HG03175 (cell line): ENCODE data around the gene NMBR.
"Not testable (repeated sequence)": the region's sequence is repeated elsewhere in the genome, so short reads cannot be mapped to it uniquely, and the experiment has no call there.

ENCODE experiments used
- ATAC-seq: cut with Tn5 transposase; IDR thresholded peaks from one replicate; pipeline ENCODE4 v1.9.1; 2021; ENCODE audit warnings: mild to moderate bottlenecking, moderate library complexity; ENCODE audit not compliant: unreplicated experiment

Gene NMBR

DNA sequence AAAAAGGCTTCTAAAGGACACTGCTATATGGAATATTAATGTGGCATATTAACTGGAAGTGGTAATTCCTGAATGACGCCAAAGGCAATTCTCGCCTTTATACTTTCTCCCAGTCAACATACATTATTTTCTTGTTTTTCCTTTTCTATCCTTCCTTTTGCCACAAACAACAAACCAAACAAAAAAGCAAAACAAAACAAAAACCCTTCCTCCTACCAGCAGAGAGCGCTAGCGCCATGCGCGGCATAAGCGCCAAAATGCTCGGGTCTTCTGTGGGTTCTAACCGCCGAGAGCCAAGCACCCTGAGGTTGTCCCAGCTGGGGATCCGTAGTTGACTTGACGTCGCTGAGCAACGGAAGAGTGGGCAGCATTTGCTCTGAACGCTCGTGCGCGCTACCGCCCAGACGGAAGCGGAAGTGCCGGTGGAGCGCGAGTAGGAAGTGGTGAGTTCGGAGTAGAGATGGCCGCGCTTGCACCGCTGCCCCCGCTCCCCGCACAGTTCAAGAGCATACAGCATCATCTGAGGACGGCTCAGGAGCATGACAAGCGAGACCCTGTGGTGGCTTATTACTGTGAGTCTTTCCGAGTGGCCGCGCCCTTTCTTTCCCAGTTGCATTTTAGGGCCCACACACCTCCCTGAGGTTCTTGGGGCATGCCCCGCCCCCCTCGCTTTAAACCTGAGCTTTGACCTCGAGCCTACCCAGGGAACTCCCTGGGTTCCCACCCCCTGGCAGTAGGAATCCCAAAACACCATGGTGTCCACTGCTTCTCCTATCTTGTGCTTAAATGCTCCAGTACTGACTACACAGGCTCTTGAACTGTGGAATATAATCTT lies at the start of gene NMBR, which contains the start of gene VTA1:
TSS of gene NMBR (minus strand) at position 295 of the 835 bp plus-strand sequence. CDS start 58,464 bp downstream, outside the sequence.
TSS of gene VTA1 (plus strand) at position 436 of the 835 bp plus-strand sequence. CDS start at position 461, 25 bp downstream.
- peak; percentile 100 for ATAC-seq

DNA sequence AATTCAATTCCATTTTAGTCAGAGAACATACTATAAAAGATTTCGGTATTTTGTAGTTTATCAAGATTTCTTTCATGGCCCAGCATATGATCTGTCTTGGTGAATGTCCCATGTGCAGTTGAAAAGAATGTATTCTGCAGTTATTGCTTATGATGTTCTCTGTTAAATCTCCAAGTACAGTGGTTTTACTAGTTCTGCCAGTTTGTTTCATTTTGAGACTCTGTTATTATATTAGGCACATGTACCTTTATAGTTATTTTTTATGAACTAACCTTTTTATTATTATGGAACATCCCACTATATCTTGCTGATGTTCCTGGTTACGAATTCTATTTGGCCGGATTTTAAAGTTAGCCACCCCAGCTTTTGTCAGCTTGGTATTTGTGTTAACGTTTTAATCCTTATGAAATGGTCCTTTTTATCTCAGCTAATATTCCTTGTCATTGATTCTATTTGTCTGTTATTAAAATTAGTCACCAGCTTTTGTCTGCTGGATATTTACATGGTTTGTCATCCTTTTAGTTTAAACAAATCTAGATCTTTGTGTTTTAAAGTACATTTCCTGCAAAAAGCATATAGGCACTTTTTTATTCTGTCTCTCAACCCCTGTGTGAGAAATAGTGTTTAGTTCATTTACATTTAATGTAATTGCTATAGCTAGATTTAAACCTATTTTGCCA lies 49.1 kb upstream of the NMBR start:
- ATAC-seq = no peak

DNA sequence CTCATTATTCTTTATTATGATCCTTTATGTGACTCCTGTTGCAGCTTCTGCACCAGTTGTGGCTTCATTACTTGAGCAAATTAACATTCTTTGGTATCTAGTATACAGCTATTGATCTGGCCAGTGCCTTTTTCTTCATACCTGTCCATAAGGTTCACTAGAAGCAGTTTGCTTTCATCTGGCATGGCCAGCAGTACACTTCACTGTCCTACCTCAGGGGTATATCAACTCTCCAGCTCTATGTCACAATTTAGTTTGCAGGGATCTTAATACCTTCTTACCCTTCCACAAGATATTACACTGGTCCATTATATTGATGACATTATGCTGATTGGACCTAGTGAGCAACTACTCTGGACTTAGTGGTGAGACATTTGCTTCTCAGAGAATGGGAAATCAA lies 46.7 kb upstream of the NMBR start:
- ATAC-seq = no peak

DNA sequence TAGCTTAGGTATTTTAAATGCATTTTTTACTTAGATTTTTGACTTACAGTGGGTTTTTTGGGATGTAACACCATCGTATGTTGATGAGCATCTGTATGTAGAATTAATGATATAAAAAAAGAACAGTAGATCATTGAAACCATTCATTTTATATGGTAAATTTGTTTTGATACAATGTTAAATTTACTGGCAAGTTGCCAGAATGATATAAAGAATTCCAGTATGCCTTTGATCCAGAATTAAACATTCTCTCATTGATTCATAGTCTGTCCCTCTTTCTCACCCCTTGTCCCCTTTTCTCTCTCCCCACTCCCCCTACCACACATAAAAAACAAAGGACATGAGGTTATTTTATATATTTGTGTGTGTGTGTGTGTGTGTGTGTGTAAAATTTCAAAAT lies 45.4 kb upstream of the NMBR start:
- ATAC-seq = no peak

DNA sequence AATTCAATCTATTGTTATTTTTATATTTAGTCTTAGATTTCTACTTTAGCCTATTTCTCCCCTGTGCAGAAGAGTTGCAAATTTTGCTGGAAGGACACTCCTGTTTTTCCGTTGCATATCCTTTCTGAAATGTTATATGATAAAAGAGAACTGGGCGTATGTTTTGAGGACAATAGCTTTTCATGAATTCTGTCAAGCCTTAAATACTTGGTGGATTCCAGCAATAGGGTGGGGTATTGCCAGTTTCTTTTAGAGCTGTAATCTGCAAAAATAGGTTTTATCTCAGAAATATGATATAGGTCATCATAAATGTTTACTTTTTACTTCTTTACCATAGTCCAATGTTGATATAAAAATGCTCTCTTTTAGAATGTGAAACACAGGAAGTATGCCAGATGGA lies 42.1 kb upstream of the NMBR start:
- ATAC-seq = no peak

DNA sequence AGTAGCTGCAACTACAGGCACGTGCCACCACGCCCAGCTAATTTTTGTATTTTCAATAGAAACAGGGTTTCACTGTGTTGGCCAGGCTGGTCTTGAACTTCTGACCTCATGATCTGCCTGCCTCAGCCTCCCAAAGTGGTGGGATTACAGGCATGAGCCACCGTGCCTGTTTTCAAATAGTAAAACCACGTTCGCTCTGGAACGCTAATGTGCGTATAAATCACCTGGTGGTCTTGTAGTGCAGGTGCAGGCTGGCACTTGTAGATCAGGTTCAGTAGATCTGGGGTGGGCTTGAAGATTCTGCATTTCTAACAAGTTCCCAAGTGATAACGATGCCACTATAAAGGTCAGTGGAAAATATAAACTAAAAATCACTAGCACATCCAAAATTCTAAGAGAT lies 41.4 kb upstream of the NMBR start:
- ATAC-seq = not testable (repeated sequence)

DNA sequence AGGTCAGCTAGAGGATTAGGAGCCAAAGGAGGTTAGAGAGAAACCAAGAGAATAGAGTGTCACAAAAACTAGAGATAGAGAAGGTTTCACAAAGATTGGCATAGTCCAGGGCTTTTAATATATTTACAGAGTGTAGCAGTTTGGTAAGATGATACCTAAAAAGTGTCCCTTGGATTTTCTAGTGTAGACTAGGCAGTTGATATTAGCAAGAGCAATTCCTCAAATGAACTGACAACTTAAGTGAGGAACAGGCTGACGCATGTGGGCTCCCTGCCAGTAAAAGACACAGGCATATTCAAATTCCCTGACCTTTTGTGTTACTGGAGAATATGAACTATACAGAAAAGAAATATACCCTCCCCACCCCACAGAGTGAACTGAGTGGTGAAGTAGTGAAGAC lies 40.3 kb upstream of the NMBR start:
- ATAC-seq = no peak

DNA sequence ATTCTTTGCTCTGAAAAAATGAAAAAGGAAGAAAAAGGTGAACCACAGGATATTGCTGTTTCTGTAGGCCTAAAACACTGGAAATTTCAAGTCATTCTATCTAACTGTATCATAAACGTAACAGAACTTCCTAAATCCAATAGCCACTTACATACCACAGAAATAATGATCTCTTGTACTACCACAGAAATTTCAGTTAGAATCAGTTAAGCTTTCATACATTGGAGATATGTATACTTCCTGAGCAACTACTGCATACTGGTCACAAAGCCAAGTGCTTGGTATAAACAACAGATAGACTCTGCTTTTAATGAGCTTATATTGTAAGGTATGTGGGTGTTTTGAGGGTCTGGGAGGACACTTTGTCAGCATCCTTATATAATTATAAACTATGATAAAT lies 38.7 kb upstream of the NMBR start:
- no peak for ATAC-seq

DNA sequence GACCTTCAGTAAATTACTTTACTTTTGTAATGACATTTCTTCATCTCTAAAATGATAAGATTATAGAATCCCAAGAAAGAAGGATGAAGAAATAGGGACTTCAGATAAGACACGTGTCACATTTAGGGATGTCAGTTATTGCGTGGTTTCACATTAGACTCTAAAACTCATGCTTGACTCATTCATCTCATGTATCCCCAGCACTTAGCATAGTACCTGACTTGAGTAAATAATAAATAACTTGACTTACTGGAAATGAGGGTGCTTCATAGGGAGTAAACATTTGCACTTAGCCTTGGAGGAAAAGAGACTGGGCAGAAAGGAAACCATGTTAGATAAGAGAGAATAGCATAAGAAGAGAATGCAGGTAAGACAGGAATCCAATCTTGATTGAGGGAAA lies 37.4 kb upstream of the NMBR start:
- no peak for ATAC-seq

DNA sequence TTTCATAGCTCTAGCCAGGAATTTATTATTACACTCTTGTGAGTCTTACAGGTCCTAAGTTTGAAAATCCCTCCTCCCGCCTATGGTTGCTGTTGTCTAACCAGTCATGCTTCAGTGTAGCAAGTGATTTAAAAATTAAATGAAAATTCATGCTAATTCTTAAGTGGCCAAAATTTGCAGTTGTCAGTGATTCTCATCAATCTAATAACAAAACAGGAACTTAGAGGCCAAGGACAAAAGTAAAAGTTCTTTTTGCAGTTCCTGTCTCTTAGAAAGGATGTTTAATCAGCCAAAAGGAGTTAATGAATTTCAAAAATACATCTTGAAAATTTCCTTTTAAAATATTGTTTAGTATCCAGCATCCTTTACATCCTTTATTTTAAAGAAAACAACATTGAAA lies 36.4 kb upstream of the NMBR start:
- no peak for ATAC-seq

DNA sequence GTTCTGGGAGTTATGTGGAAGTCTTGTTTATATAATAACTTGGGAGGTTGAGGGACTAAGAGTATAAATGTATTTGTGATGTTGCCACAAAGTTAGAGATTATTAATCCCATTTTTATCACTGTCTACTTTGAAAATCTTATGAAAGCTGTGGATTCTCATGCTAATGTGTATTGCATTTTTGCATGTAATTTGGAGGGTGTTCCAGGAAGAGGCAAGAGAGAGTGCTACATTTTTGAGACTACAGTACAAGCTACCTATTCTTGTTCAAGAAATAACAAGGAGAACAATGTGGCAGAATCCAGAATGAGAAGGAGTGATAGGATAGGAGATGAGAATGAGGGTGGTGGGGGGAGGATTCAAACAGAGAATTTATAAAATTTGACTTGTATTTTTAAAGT lies 35.1 kb upstream of the NMBR start:
- ATAC-seq = no peak

DNA sequence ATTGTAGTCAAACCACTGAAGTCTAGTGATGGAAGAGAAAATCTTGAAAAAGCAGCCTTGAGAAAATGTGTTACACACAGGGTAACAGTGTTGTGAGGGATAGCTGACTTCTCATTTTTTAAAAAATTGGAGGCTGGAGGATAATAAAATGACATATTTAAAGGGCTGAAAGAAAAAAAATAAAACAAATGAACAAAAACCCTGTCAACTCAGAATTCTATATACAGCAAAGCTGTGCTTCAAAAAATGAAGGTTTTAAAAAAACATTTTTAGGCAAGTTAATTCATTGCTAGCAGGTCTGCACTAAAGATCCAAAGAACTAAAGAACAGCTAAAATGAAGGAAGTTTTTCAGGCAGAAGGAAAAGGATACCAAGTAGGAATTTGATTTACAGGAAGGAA lies 31.2 kb upstream of the NMBR start:
- no peak for ATAC-seq

DNA sequence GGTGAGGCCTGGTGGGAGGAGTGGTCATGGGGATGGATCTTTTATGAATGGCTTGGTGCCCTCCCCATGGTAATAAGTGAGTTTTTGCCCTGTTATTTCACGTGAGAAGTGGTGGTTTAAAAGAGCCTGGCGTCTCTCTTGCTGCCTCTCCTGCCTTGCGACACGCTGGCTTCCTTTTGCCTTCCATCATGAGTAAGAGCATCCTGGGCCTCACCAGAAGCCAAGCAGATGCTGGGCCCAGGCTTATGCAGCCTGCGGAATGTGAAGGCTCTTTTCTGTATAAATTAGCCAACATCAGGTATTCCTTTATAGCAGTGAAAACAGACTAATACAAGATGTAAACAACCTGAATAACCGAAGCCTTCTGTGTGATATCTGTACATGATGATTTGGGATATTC lies 27.8 kb upstream of the NMBR start:
- no peak for ATAC-seq

DNA sequence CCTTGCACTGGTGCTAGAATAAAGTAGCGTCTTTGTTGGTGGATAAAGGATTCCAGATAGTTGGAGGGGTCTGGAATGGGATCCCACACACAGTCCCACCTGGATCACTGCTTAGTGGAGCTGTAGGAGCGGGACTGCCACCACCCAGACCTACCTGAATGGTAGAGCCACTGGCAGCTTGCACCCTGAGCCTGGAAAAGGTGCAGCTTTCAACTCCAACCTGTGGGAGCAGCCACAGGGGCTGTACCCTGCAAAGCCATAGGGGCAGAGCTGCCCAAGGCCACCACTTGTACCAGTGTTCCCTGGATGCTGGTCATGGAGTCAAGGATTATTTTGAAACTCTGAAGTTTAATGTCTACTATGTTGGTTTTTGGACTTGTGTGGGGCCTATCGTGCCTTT lies 27.1 kb upstream of the NMBR start:
- ATAC-seq = no peak

DNA sequence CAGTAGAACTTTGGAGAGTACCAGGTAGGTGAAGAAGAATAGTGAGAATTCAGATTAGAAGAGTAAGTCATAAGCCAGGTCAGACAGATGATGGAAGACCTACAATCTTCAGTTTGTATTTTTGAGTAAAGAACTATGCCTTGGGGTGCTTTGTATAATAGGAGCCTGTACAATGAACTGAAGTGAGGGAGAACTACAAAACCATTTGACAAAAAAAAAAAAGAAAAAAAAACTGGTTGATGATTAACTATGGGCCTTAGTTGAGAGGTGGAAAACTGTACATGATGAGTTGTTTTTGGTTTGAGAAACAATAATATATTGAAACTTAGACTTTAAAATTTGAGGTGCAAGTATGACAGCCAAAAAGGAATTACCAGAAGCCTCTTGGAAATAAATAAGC lies 25.8 kb upstream of the NMBR start:
- ATAC-seq = no peak

DNA sequence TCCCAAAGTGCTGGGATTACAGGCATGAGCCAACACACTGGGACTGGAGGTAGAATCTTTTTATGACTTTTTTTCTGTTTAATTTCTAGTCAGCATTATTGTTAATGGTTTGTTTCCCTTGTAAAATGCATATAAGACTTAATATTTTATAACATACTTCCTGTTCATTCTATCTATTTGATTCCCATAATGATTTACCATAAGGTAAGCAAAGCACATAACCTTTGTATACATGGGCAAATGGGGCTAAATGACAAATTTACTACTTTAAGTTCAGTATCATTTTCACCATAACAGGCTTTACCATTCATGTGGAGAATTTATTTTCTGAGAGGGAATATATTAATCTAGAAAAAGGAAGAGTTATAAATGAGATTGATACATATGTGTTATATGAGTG lies 24.4 kb upstream of the NMBR start:
- ATAC-seq = no peak

DNA sequence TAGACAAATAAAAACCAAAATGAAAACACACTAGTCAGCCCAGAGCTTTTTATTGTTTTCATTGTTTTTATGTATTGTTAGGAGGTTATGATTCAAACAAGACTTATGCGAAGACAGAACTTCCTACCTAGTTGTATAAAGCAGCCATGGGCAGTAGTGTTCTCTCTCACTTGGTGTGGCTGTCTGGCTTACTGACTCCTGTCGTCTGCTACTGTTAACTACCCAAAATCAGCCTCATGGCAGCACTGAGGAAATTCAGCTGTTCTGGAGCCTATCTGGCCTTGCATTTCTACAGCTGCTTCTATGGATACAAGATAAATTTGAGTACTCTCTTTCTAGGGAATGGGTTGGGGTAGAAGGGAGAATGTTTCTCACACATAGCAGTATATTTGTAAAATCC lies 20.6 kb upstream of the NMBR start:
- ATAC-seq = no peak

DNA sequence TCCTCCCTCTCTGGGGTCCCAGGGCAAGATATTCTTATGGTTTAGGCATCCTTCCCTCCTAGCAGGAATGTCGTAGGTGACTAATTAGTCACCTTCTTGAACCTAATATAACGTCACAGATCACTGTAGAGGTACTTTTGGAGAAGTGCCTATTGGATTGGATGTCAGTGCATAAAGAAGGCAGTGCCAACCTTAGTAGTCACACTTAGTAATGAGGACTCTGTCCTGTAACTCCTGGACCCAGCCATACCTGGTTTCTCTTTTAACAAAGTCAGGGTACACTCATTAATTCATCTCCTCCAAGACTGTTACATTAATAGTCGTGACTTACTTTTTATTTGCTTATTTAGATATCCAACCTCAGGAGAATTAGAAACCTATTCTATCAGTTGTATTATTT lies 20.1 kb upstream of the NMBR start:
- no peak for ATAC-seq

DNA sequence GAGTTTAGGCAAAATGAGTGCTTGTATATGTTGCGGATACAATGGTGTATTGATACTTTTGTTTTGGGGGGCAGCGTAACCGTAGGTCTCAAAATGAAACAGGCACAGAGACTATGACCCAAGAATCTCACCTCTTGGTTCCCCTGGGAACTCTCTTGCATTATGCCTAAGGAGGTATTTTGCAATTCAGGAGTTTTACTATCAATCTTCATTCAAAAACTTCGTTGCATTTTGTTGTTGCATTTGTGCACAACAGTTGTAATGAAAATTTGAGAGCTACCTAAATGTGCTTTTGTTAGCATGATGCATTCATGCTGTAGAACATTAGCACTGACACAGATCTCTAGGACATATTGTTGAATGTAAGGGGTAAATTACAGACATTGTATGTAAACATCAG lies 18.3 kb upstream of the NMBR start:
- ATAC-seq = no peak

DNA sequence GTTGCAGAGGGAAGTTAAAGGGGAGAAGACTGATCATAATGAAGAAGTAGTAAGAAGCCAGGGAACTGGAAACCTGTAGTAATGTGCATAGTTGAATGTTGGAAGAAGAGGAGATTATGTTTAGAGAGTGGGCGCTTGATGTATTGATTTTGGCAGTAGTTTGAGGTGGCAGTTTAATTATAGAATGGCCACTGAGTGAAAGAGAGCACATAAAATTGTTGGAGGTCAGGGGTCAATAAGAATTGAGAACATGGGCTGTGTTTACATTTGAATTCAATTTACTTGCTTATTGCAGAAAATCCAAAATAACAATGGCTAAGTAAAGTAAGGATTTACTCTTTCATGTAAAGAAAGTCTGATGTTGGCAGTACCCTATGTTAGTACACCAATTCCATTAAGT lies 15.9 kb upstream of the NMBR start:
- no peak for ATAC-seq

DNA sequence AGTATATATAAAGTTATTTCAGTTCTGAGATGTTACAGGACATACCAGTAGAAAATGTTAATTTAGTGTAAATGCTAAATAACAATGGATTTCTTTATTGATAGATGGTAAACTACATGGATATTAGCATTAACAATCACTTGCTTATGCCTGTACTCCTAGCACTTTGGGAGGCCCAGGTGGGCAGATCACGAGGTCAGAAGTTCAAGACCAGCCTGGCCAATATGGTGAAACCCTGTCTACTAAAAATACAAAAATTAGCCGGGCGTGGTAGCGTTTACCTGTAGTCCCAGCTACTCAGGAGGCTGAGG lies 9.8 kb upstream of the NMBR start:
- ATAC-seq = not testable (repeated sequence)

DNA sequence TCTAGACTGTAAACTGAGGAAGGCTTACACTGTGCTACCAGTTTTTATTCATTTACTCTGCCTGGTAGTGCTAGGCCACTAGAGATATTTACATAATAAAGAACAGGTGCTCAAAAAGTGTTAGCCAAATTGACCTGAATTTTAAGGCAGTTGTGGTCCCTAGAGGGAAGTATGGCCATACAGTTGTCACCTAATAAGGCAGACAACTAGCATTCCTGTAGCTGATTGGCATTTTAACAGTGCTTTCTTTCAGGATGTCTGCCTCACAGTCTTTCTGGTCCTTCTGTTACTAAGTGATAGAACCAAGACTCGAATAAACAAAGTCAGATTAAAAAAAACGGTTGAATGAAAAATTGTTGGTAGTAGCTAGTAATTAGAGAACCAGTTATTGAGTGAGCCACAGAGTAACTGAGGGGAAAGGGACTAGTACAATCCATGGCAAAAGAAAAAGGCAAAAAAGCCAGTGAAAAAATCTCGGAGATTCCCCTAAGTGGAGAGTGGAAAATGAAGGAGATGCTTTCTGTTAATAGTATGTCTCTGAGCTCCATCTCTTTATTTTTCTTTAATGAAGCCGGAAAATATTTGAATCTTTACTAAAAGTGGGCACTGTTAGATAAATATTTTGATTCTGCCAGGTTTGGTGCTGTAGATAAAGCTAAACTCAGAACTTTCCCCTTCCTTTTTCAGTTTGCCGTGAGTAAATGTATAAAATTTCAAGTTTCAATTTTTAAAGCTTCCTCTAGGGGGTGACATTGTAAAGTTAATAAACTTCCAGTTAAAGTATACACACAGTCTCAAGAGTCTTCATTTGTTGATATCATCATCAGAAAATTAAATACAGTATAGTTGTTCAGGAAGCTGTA lies 9.2 kb upstream of the NMBR start:
- peak; percentile 60 for ATAC-seq
